Umbilical cord (tissue), 2 donors: Measurements from ENCODE around the gene REEP6. TPM values are rescaled to one million over a fixed set of nuclear protein-coding genes. Genes with fewer than 3 reads are reported as not detected.

Source experiments
- DNase-seq: peaks from one replicate; pipeline ENCODE4 v3.0.0-alpha.2; 2015; ENCODE audit warnings: low spot score
- total RNA-seq: library from RNA; depleted of rRNA; stranded (reverse); fragments of >200 nt; gene quantifications from one replicate; pipeline ENCODE4 v1.2.3, GENCODE V29; 2014; ENCODE audit warnings: low replicate concordance; ENCODE audit not compliant: insufficient read depth

Gene REEP6
- 1.4 TPM for total RNA-seq

DNA sequence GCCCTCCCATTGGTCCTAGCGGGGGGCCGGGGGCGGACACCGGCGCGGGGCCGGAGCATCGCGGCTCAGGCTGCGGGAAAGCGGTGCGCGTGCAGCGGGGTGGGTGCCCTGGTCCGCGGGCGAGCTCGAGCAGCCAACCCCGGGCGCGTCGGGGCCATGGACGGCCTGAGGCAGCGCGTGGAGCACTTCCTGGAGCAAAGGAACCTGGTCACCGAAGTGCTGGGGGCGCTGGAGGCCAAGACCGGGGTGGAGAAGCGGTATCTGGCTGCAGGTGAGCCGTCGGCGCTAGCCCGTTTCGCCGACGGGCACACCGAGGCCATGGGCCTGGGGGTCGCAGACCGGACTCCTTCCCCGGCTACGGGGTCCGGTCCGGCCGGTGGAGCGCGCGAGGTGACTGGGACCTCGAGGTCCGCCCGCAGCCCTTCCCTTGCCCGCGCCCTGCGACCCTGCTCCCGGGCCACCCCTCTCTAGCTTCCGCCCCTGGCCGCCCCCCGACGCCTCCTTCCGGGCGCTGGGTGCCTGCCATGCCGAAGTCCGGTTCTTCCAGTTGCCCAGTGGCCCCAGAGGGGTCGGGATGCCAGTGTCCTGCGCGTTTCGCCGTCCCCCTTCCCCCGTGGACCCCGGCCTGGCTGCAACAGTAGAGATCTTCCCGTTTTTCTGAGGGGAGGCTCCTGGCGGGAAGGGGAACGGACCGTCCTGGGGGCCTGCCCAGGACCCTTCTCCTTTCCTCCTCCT is at the start of gene REEP6:
TSS of gene REEP6 (plus strand) at position 68 of the 735 bp plus-strand sequence. CDS start at position 157, 89 bp downstream.
- no peak for DNase-seq

DNA sequence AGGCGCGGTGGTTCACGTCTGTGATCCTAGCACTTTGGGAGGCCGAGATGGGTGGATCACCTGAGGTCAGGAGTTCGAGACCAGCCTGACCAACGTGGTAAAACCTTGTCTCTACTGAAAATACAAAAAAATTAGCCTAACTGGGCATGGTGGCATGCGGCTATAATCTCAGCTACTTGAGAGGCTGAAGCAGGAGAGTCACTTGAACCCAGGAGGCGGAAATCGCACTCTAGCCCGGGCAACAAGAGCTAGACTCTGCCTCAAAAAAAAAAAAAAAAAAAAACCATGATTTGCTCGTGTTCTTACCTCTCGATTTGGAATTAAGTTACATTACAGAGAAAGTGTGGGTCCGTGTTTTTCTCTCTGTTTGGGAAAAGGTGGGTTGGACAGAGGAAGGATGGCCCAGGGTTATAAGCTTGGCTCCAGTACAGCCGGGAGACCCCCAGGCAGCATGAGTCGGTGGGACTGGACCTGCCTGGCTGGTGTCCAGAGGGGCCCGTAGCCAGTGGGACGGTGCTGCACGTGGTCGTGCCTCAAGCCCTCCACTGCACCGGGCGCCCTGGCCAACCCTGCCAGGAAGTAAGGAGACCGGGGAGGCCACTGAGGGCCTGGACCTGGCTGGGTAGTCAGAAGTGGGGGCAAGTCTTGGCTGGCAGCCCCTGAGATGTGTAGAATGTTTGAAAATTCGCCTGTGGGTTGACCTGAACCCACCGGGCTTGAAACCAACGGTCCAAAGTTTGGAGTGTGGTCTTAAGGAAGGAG is 49.1 kb upstream of the REEP6 start:
- DNase-seq: no peak

DNA sequence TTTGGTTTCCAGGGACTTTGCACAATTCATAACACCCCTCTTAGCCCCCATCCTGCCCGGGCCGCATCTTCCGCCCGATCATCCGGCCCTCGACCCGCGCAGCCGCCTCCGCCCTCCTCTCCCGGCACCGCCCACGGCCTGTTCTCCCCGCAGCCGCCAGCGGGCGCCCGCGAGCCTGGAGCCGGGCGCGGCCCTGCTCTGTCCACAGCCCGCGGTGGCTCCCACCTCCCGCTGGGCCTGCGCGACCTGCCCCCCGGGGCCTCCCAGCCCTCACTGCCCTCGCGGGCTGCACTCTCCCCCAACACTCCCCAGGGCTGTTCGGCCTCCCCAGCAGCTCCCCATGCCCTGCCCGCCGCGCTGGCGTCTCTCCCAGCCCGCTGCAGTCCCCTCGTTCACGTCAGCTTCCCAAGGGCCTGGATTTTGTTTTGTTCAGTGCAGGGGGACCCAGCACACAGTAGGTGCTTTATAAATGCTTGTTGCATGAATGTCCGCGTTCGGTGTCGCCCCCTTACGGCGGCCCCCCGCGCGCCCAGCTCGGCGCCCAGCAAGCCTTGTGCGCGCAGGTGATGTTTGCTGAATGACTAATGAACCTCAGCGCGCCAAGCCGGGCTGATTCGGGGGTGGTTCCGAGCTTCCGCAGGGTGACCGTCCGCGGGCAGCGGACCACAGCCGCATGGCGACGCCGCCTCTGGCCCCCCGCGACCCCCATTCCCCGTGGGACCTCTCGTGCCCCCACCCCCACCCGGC is 45.6 kb upstream of the REEP6 start:
- DNase-seq: peak; percentile 75

DNA sequence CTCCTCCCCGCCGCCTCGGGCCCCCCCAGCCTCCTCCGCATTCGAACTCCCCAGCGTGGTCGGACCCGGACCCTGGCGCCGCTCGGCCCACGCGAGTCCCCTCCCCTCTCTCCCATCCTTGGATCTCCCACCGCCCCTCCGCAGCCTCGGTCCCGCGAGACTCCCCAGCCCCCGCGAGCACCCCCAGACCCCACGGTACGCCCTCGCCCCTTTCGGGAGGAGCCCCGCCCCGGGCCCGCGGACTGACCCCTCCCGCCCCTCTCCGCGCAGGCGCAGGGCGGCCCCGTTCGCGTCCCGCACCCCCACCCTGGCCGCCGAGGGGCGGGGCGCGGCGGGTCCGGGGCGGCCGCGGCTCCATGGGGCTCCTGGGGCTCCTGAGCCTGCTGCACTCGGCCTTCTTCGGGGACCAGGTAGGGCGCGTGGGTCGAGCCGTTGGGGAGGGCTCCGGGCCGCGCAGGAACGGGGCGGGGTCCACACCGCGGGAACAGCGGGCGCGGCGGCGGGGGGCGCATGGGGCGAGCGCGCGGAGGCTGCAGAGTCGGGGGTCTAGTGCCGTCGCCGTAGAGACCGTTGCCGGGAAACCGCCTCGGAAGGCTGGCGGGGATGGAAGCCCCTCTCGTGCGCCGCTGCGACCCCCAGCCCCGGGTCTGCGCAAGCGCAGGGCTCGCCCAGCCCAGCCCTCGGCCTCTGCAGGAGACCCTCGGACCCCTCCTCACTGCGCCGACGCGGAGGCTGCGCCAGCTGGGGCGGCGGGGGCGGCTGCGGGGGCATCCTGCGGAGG is 44.9 kb upstream of the REEP6 start:
- DNase-seq: peak; percentile 56

DNA sequence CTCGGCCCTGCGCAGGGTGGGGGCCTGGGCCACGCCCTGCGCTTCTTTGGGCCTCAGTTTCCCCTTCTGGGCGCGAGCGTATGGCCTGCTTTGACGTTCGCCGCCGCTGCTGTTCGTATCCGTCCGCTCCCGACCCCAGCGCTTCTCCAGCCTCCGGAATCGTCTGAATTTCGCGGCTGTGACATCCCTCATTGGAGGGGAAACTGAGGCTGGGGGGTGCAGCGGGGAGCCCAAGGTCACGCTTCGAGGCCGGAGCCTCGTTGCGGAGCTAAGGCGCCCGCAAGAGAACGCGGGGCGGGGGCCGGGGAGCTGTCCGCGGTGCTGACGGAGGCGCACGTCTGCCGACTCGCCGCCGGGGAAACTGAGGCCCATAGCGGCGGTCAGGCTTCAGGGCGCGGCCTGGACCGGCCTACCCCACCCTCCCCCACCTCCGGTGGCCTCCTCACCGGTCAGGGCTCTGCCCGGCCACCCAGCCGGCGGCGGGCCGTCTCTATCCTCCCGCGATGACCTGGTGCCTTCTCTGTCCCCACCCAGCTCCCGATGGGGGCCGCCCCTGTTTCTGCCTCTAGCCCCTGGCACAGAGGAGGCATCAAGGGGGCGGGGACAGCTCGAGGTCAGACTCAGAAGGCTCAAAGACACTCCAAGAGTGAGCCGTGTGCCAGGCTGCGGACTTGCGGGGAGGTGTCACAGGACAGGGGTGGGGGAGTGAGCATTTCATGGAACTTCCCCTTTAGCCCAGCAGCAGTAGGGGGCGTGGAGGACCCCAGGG is 44.1 kb upstream of the REEP6 start:
- no peak for DNase-seq

DNA sequence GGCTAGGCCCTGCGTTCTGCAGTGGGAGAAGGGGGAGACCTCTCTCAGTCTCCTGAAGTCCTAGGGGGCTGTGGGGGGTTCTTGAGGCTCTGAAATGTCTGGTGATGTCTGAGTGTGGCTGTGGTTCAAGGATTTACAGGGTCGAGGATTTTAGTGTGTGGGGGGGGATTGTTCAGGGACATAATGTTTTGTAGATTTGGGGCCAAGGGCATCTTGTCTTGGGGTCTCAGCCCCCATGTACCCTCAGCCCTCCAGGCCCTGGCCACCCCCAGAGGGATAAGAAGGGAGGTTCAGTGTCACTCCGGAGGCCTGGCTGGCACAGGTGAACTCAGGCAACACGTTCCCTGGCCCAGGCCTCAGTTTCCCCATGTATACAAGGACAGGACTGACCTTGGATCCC is 43.5 kb upstream of the REEP6 start:
- no peak for DNase-seq

DNA sequence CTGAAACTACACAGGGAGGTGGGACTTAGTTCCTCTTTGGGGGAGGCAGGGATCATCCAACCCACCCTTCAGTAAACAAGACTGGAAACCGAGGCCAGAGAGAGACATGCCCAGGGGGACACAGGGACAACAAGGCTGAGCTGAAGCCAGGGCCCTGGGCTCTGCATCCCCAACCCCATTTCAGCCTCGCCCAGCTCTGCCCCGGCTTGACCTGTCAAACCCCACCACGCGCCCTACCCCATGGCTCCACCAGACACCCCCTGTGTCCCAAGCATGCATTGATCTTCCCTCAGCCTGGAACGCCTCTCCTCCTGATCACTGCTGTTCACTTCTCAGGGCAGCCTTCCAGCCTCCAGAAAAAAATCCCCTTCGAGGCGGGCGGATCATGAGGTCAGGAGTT is 43.0 kb upstream of the REEP6 start:
- no peak for DNase-seq

DNA sequence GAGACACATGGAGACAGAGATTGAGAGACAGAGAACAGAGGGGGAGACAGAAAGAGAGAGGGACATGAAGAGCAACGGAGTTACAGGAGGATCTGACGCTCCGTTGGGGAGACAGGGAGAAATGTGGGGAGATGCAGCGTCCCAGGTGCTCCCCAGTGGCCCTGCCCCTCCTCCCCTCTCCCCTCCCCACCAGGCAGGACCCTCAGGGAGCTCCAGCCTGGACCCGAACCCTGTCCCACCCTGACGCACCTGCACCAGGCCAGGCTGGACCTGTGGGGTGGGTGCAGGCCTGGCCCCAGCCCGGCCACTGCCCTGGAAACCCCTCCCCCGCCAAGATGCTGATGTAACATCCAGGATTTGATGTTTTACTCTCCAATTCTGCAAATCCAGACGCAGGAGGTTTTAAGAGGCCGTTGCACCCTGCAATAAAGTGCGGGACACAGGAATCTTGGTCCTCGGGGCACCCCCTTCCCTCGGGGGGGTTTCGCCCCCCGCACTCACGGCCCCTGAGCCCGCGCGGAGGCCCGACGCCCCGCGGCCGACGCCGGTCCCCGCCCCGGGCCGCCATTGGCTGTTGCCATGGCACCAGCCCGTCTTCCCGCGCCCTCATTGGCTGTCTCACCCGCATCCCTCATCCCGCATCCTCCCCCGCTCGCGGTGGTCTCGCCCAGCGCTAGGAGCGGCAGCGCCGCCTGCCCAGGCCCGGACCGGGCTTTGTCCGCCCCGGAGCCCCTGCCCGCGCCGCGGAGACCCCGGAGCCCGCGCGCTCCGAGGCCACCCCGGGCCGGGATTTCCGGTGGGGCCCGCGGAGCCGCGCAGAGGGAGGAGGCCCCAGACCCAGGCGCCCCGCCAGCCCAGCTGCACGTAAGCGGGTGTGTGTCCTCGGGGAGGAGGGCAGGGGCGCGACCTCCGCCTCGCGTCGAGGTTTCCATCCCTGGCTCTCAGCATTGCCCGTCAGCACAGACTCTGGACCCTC is 41.2 kb upstream of the REEP6 start, which contains the start of gene APC2:
TSS of gene APC2 (plus strand) at position 655 of the 976 bp plus-strand sequence. CDS start 2,881 bp downstream, outside the sequence.
- DNase-seq: peak; percentile 60

DNA sequence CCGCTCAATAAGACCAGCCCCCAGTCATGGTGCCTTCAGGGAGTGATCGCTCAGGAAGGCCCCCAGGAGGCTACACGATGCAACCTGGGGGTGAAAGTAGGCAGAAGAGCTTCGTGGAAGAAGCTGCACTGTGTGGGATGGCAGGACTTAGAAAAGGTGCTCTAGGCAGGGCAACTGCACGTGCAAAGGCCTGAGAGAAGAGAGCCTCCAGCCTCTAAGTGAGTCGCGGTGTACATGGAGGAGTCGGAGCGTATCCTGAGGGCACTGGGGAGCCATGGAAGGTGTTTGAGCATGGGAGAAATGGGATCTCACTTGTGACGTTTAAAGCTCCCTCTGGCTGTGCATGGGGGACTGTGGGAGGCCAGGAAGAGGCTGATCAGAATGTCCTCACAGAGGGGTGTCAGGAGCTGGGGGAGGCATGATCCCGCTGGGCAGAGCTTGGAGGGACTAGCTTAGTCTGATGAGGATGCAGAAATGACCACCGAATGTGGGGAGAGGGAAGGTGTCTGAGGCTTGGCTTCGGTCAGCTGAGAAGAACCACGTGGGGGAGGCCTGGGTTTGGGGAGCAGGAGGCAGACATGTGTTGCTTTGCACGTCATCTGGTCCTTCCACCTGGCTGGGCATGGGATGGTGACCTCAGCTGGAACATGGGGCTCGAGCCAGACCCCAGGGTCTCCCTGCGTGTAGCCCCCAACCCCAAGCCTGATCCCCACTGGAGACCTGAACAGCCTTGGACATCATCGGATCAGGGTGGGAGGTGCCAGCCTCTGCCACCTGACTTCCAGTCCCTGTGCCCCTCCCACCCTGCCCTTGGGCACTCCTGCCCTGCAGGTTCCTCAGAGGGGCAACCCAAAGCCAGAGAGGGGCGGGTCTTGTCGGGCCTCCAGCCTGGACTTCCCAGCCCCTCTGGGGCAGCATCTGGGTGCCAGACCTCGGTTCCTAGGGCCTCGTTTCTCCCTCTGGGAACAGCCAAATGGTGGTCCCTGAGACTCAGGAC is 39.9 kb upstream of the REEP6 start:
- no peak for DNase-seq

DNA sequence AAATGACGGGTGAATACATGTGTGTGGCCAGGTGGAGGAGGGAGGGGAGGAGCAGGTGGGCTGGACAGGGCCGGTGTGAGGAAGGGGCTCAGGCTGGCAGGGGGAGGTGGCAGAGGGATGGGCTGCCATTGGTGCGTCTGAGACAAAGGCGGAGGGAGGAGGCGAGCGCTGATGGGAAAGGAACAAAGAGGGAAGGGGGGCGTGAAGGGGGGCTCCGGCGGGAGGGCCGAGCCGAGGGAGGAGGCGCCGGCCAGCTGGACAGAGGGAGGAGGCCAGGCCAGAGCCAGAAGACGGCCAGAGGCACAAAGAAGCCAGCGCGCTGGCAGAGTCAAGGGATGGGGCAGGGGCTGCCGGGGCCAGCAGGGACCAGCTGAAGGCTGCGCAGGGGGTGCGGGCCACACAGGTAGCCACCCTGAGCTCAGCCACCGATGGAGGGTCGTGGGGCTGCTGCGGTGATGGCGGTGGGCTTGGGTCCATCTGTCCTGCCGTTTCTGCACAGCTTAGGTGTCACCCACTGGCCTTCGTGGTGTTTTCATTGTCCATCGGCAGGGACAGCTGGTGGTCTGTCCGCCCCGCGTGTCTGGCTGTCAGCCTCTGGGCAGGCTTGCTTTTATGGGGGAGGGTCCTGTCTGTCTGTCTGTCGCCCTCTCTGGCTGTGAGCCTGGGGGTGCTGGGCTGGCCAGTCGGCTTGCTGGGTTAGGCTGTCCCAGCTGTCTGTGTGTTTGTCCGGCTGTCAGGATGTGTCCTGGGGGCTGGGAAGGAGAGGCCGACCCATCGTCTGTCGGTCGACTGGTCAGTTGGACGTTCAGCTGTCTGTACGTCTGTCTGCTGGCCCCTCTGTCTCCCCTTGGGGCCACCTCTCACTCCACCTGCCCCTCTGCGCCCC is 38.8 kb upstream of the REEP6 start:
- no peak for DNase-seq

DNA sequence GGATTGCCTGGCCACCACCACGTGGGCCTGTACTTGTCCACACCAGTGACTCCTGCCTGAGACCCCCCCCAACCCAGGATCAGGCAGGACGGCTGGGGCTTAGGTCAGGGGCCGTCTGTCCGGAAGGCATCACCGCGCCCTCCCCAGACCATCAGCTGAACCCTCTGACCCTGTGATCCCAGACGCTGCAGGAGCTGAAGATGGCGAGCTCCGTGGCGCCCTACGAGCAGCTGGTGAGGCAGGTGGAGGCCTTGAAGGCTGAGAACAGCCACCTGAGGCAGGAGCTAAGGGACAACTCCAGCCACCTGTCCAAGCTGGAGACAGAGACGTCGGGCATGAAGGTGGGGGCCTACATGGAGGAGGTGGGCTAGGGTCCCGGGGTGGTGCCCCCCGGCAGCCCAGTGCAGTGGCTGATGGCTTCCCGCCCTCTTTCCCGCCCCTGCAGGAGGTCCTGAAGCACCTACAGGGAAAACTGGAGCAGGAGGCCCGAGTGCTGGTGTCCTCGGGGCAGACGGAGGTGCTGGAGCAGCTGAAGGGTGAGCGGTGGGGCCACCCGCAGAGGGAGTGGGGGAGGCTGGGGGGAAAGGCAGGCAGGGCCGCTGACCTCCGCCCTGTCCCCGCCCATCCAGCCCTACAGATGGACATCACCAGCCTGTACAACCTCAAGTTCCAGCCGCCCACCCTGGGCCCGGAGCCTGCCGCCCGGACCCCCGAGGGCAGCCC is 38.0 kb upstream of the REEP6 start:
- no peak for DNase-seq

DNA sequence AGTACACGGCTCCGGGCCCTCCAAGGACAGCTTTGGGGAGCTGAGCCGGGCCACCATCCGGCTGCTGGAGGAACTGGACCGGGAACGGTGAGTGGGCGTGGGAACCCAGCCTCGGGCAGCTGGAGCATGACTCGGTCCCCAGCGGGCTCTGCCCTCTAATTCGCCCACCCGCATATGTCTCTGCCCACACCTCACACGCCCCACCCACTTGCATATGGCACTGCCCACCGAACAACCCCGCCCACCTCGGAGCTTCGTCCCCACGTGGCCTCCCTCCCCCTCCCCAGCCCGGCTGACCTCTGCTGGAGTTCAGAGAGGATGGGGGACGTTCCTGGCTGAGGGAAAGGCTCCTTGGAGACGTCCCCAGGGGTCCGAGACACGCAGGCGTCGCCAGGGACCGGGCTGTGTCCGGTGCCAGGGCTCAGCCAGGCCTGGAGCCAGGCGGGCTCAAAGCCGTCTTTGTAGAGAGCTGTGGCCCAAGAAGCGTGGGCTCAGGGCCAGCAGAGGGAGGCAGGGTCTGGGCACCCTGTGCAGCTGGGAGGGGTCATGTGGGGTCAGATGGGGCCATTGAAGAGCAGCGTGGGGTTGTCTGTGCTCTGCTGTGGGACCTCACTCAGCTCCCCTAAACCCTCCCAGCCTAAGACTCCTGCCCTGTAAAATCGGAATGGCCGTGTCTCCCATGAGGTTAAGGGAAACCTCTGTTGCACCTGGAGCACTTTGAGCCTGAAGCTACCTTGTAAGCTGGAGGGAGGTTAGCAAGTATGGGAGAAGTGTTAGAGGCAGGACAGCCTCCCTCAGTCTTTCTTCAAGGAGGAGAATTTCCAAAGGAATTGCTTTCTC is 37.2 kb upstream of the REEP6 start:
- no peak for DNase-seq

DNA sequence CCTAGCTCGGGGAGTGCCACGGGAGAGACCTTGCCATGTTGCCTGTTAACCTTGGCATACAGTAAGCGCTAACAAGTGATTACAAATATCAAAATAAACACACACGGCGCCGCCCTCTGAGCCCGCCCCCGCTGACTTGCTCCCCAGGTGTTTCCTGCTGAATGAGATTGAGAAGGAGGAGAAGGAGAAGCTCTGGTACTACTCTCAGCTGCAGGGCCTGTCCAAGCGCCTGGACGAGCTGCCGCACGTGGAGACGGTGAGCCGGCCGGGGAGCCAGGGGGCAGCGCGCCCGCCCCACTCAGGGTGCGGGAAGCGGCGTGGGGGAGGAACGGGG is 36.0 kb upstream of the REEP6 start:
- no peak for DNase-seq

DNA sequence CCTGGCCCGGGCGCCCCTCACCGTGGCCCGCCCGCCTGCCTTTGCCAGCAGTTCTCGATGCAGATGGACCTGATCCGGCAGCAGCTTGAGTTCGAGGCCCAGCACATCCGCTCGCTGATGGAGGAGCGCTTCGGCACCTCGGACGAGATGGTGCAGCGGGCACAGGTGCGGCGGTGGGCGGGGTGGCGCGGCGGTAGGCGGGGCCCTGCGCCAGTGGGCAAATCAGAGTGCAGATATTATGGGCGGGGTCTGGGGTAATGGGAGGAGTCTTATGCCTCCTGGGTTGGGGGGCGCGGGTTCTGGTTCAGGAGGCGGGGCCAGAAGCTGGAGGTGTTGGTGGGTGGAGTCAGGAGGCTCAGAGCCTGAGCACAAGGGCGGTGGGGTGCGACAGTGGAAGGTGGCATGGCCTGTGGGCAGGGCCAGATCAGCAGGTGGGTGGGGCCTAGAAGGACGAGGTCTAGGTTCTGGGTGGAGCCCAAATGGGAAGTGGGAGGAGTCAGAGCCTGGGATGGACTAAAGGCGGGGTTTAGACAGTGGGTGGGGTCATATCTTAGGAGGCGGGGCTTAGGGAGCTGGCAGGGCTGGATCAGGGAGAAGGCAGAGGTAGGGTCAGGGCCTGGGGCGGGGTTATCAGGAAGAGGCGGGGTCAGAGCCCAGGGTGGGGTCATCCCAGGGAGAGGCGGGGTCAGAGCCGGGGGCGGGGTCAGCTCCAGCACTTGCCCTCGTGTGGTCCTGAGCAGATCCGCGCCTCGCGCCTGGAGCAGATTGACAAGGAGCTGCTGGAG is 35.5 kb upstream of the REEP6 start:
- DNase-seq: no peak
